Skeletal muscle cell (primary cell): Measurements from ENCODE around the gene PNPLA5.
A peak's percentile ranks its signal among the peaks of the same experiment; 100 is the strongest.

Experiments used
- DNase-seq: peaks from one replicate; pipeline ENCODE4 v3.0.0-alpha.2; 2010; ENCODE audit warnings: low read depth
- H3K4me3 ChIP-seq: 2 replicates; pipeline ENCODE4 v1.5.1; 2011; ENCODE audit warnings: low read depth, mild to moderate bottlenecking, control low read depth, low read length, moderate library complexity

The PNPLA5 gene

GRCh38 chr22:43844560-43845545 lies 47.0 kb downstream of the PNPLA5 start:
- H3K4me3 ChIP-seq = no peak overlapping the region
- DNase-seq = no peak

DNA sequence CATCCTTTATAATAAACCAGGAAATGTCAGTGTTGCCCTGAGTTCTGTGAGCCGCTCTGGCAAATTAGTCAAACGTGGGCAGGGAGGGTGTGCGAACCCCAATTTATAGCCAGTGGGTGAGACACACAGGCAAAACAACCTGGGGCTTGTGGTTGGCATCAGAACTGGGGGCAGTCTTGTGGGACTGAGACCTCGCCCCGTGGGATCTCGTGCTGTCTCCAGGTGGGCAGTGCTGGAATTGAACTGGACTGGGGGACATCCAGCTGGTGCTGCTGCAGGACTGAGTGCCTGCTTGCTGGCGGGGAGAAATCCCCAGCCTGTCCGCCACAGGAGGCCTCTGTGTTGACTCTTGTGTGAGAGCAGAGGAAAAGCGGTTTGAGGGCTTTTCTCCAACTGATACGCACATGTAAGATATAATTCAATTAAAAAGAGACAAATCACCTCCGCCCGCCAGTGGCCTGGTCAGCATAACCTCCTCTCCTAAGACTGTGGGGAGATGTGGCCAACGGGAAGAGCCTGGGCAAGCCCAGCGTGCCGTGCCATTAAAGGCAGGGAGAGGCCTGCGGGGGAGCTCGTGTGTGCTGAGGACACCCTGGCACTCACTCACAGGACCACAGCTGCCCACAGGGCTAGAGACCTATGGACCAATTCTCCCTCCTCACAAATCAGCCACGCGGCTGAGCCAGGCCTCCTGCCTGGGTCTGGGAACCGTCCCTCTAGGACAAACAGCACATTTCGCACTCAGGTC lies 47.9 kb downstream of the PNPLA5 start:
- no peak for DNase-seq
- no peak overlapping the region for H3K4me3 ChIP-seq

DNA sequence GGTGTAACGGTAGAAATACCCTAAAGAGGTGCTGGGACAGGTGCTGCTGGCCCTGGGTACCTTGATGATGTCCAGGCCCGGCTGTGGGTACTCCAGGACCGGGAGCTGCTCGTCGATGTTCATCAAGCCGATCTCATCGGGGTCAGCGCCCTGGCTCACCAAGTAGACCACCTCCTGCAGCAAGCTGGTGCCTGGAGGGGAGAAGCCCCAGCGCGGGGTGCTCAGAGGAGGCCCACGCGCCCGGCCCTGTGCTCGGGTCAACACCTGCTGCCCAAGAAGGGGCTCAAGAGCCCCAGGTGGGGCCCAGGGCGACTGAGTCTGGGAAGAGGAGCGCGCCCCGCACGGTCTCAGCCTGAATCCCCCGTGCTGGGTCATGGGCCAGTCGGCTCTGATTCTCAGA lies 50.1 kb downstream of the PNPLA5 start:
- no peak for DNase-seq
- H3K4me3 ChIP-seq = no peak overlapping the region

- no peak for DNase-seq
- no peak overlapping the region for H3K4me3 ChIP-seq
Observed at GRCh38 chr22:43840851-43841250, 51.0 kb downstream of the PNPLA5 start.

DNA sequence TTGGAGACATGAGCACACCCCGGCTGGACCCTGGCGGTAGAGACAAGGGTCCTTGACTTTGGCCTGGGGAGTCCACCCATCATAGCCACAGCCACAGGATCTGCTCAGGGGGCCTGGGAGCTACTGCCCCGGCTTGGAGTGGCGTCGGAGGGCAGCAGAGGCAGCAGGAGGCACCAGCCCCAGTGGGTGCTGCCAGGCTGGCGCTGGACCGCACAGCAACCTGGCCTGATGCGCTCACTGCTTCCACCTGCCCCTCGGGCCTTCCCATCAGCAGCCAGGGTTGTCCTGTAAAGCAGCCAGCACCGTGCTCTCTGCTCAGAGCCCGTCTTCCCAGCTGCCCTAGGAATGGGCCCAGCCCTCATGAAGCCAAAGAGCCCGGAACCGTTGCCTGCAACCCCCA lies 51.4 kb downstream of the PNPLA5 start:
- no peak overlapping the region for H3K4me3 ChIP-seq
- no peak for DNase-seq

- DNase-seq = no peak
Observed at GRCh38 chr22:43839781-43840180, 52.0 kb downstream of the PNPLA5 start.

DNA sequence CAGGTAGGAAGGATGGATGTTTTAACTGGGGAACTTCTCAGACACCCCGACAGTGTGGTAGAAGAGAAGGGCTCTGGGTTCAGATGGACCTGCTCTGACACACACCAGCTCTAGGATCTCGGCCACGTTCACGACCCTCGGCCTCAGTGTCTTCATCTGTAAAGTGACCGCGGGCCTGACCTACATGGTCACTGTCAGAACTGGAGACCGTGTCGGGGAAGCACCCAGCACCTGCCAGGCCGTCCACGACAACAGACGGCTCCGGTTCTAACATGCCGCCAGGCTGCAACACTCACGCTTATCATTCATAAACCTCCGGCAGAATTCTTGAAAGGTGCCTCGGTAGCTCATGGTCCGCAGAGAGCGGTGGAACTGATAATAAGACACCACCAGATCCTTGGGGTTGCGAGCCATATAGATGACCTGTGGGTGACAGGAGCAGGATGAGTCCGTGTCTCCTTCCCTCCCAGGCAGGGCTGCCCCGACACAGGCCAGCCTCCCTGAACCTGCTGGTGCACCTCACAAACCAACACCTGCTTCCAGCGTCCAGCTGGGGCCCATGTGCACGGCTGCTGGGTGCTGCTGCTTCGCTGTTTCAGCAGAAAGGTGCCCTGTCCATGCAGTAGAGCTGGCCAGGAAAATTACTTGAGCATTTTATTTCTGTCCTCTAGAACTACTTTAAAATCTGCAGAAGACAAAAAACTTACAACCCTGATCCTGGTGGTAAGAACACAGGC lies 53.1 kb downstream of the PNPLA5 start:
- DNase-seq = no peak
- H3K4me3 ChIP-seq = no peak overlapping the region

More at GRCh38 chr22:43839781-43840180, 52.0 kb downstream of the PNPLA5 start:
- no peak overlapping the region for H3K4me3 ChIP-seq

GRCh38 chr22:43838161-43838560 lies 53.7 kb downstream of the PNPLA5 start:
- DNase-seq = no peak
- no peak overlapping the region for H3K4me3 ChIP-seq

- no peak overlapping the region for H3K4me3 ChIP-seq
- no peak for DNase-seq
Observed at GRCh38 chr22:43837666-43838065, 54.1 kb downstream of the PNPLA5 start.

DNA sequence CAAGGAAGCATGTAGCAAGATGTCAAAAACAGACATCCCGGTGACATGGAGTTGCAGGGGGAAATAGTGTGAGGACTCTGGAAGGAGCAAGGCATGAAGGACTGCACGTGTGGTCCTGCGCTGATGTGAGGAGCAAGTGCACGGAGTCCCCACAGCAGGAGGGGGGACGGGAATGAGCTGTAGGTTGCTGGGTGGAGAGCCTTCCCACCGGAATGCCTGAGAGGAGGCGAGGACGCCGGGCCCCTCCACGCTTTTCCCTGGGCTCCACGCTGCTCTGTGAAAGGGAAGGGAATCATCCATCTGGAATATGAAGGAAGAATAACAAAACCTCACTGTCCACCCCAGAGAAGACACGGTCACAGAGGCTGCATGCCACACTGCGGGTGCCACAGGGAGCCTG lies 56.1 kb downstream of the PNPLA5 start:
- no peak for DNase-seq
- no peak overlapping the region for H3K4me3 ChIP-seq

- DNase-seq = no peak
- H3K4me3 ChIP-seq = no peak overlapping the region
Observed at GRCh38 chr22:43835166-43835565, 56.6 kb downstream of the PNPLA5 start.

DNA sequence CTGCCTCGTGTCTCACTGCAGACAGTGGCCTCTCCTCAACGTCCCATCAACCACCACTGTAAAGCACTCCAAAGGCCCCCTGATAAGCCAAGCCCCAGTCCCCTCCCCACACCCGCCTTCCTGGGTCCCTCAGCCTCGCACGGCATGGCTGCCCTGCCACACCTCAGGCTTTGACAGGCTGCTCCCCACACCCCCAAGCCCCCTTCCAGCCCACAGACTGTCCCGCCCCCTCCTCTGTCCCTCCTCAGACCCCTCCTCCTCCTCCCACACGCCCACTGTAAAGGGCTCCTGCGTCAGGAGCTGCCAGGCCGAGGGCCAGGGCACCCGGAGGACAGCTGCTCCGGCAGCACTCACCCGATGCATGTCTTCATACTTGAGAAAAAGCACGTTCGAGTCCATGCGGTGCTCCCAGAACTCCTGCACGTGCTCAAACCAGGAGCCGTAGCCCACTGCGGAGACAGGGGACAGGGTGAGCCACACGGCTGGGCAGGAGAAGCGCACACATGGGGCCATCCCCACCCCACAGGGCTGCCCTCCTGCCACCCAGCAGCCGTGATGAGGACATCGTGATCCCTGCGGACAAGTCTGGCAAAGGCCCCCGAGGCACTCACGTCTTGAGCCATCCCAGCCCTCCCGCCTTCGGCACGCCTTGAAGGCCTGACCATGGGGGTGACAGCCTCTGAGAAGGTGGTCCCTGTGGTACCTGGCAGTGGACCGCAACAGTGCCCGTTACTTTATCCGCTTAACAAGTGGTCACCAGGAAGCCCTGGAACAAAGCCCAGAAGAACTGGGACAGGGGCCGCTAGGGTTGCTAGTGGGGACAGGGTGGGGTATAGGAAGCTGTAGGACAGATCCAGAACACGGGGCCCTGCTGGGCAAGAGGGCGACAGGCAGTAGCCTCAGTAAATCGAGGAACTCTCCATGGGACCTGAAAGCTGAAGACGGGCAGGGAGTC lies 58.2 kb downstream of the PNPLA5 start:
- no peak overlapping the region for H3K4me3 ChIP-seq
- no peak for DNase-seq

- no peak overlapping the region for H3K4me3 ChIP-seq
- DNase-seq = no peak
Observed at GRCh38 chr22:43832393-43833265, 59.2 kb downstream of the PNPLA5 start.

- H3K4me3 ChIP-seq = no peak overlapping the region
- no peak for DNase-seq
Observed at GRCh38 chr22:43831561-43832392, 60.0 kb downstream of the PNPLA5 start.

DNA sequence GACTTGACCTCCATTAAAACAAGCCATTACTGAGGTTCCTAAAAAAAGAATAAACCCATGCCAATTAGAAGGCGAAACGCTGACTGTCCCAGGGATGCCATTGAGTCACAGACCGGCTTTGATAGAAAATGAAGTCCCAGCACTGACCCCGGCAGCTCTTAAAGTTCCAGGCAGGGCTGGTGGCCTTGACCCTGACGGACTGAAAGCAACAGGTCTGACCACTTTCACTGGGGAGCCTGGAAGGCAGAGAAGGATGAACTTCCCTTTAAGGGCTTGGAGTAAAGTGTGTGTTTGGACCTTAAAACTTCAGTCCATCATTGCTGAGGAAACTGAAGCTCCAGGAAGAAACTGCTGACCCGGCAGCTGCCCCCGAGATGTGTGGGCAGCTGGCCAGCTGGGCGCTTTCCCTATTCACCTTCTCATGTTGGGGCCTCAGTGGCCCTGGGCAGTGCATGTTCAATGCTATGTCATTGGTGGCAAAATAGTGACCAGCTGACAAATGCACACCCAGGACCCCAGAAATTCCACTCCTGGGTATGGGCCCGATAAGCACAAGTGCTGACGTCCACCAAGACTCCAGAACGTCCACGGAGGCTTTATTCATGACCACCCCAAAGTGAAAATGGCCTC lies 60.8 kb downstream of the PNPLA5 start:
- H3K4me3 ChIP-seq = no peak overlapping the region
- no peak for DNase-seq

- H3K4me3 ChIP-seq = no peak overlapping the region
- peak; percentile 39 for DNase-seq
Observed at GRCh38 chr22:43829904-43830851, 61.6 kb downstream of the PNPLA5 start.
